Vagina (tissue), 2 donors: ENCODE results near the gene TAS2R10.

Experiments
- CTCF ChIP-seq, 3 experiments: fragments of 450-650 bp in 2 of 3; fragments of 200-600 bp in 1 of 3; sonication (generic) in 1 of 3; IDR thresholded peaks; one replicate each; pipeline ENCODE4 v1.5.1; 2017 to 2019; ENCODE audit warnings: antibody characterized with exemption in 3 of 3, mild to moderate bottlenecking in 2 of 3, moderate library complexity in 2 of 3
- POLR2A ChIP-seq, 2 donors: fragments of 450-650 bp; IDR thresholded peaks; one replicate each; pipeline ENCODE4 v1.6.1; 2017; ENCODE audit warnings: antibody characterized with exemption in 2 of 2, mild to moderate bottlenecking in 2 of 2, moderate library complexity in 2 of 2
- POLR2AphosphoS5 ChIP-seq, 2 donors: sonication (generic); formaldehyde crosslinking; IDR thresholded peaks; one replicate each; pipeline ENCODE4 v1.9.0; 2017; ENCODE audit warnings: antibody characterized with exemption in 2 of 2, mild to moderate bottlenecking in 2 of 2, low read depth in 1 of 2; ENCODE audit not compliant: insufficient read depth in 1 of 2

- no peak for TF ChIP-seq CTCF (IDR thresholded peaks at IDR 0.05)
- no peak for TF ChIP-seq POLR2A (IDR thresholded peaks at IDR 0.05)
- TF ChIP-seq POLR2AphosphoS5 (IDR thresholded peaks at IDR 0.05; ENCODE audit: insufficient read depth in 1 of 2, low read depth in 1 of 2): no peak
Measured at GRCh38 chr12:10807186-10807585, 19.0 kb downstream of the TAS2R10 start, which contains the start of gene TAS2R8.
